Activated gamma-delta T cell (primary cell): ENCODE measurements around the gene ATP8A1.

Experiments
- DNase-seq: peaks from one replicate; lab custom pipeline; 2025; lab: John Stamatoyannopoulos, UW

Gene ATP8A1

DNA sequence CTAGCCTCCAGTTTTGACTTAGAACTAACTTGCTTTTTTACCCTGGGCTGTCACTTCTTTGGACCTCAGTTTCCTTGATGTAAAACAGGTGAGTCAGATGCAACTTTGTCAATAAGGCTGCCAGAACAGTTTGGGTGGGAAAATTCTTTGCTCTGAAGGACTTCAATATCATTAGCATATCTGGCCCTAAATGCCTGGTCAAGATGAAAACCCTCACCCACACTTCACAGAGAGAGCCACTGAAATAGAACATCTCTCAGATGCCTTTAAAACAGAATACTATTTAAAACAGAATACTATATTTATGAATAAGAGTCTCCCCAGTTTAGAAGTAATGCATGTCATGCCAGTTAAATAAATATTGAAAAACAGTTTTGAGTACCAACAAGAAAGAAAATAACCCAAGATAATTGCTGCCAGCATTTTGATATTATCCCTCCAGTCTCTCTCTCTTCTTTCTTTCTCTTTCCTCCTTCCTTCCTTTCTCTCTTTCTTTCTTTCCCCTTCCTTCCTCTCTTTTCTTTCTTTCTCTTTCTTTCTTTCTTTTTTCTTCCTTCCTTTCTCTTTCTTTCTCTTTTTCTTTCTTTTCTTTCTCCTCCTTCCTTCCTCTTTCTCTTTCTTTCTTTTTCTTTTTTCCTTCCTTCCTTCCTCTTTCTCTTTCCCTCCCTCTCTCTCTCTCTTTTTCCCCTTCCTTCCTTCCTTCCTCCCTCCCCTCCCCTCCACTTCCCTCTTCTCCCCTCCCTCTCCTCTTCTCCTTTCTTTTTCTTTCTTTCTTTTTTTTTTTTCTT lies 292.4 kb downstream of the ATP8A1 start:
- DNase-seq: no peak

DNA sequence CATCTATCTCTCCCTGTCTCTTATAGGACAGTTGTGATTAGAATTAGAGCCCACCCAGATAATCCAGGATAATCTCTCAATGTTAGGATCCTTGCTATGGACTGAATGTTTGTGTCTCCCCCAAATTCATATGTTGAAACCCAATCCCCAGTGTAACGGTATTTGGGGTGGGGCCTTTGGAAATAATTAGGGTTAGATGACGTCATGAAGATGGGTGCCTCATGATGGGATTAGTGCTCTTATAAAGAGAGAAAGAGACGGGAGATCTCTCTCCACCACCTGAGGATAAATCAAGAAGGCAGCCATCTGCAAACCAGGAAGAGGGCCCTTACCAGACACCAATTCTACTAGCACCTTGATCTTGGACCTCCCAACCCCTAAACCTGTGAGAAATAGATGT lies 293.3 kb downstream of the ATP8A1 start:
- no peak for DNase-seq

- no peak for DNase-seq
Measured at GRCh38 chr4:42362591-42362990, 294.3 kb downstream of the ATP8A1 start.

- DNase-seq: no peak
Measured at GRCh38 chr4:42361456-42361855, 295.4 kb downstream of the ATP8A1 start.

- no peak for DNase-seq
Measured at GRCh38 chr4:42360256-42360669, 296.6 kb downstream of the ATP8A1 start.

- DNase-seq: no peak
Measured at GRCh38 chr4:42359711-42360110, 297.2 kb downstream of the ATP8A1 start.
